D721Med (cell line): ENCODE results near the gene TTC27.
"Not testable (repeated sequence)": the region's sequence is repeated elsewhere in the genome, so short reads cannot be mapped to it uniquely, and the experiment has no call there.

Experiments used
- DNase-seq: peaks from one replicate; pipeline ENCODE4 v3.0.0; 2011; ENCODE audit warnings: low spot score; ENCODE audit not compliant: insufficient read length
- FAIRE-seq: peaks from 2 replicates; lab custom pipeline; 2011; peaks lifted over from hg19 to GRCh38; lab: Jason Lieb, UNC
- CTCF ChIP-seq: IDR thresholded peaks from 2 replicates; pipeline ENCODE4 v1.5.1; 2012; ENCODE audit warnings: mild to moderate bottlenecking, control low read depth; ENCODE audit not compliant: insufficient read depth; ENCODE audit errors: missing control alignments

TTC27 gene

GRCh38 chr2:32843699-32844098 lies 215.8 kb downstream of the TTC27 start:
- DNase-seq (no peak), FAIRE-seq (no peak)
- TF ChIP-seq CTCF = no peak

- FAIRE-seq = no peak
- no peak for DNase-seq
- no peak for TF ChIP-seq CTCF
Observed at GRCh38 chr2:32844253-32844652, 216.4 kb downstream of the TTC27 start.

- DNase-seq, FAIRE-seq: not testable (repeated sequence)
Observed at GRCh38 chr2:32846274-32846673, 218.4 kb downstream of the TTC27 start.

- FAIRE-seq (no peak), DNase-seq (no peak)
- TF ChIP-seq CTCF = no peak
Observed at GRCh38 chr2:32847734-32848133, 219.9 kb downstream of the TTC27 start.

- TF ChIP-seq CTCF = no peak
- DNase-seq = no peak
- FAIRE-seq = no peak
Observed at GRCh38 chr2:32849456-32850194, 221.8 kb downstream of the TTC27 start.

GRCh38 chr2:32851777-32852439 lies 224.1 kb downstream of the TTC27 start:
- TF ChIP-seq CTCF = no peak
- no peak for FAIRE-seq
- no peak for DNase-seq

GRCh38 chr2:32852856-32853255 lies 225.0 kb downstream of the TTC27 start:
- no peak for DNase-seq
- FAIRE-seq = no peak
- no peak for TF ChIP-seq CTCF
